Suprapubic skin (tissue), 4 donors: Measurements from ENCODE around the gene HFM1.

Source experiments
- CTCF ChIP-seq, 2 donors: fragments of 200-600 bp in 1 of 2; fragments of 450-650 bp in 1 of 2; sonication (generic) in 1 of 2; IDR thresholded peaks; one replicate each; pipeline ENCODE4 v1.5.1; 2016 to 2019; ENCODE audit warnings: antibody characterized with exemption in 2 of 2, mild to moderate bottlenecking in 1 of 2, moderate library complexity in 1 of 2
- EP300 ChIP-seq: sonication (generic); formaldehyde crosslinking; IDR thresholded peaks from one replicate; pipeline ENCODE4 v1.6.1; 2017; ENCODE audit warnings: antibody characterized with exemption
- POLR2A ChIP-seq, 2 donors: fragments of 450-650 bp; IDR thresholded peaks; one replicate each; pipeline ENCODE4 v1.6.1; 2017; ENCODE audit warnings: antibody characterized with exemption in 2 of 2, mild to moderate bottlenecking in 2 of 2, moderate library complexity in 2 of 2
- POLR2AphosphoS5 ChIP-seq, 3 donors: sonication (generic); formaldehyde crosslinking; IDR thresholded peaks; one replicate each; pipeline ENCODE4 v1.6.1; 2017; ENCODE audit warnings: antibody characterized with exemption in 3 of 3

GRCh38 chr1:91334856-91335255, 69.8 kb downstream of the HFM1 start:
- TF ChIP-seq CTCF (IDR thresholded peaks at IDR 0.05) (no peak), POLR2AphosphoS5 (IDR thresholded peaks at IDR 0.05) (no peak), POLR2A (IDR thresholded peaks at IDR 0.05) (no peak), EP300 (no peak)
